H4 (cell line): ENCODE measurements around the gene RAI1. TPM values are rescaled to one million over a fixed set of nuclear protein-coding genes. Genes with fewer than 3 reads are reported as not detected.
A peak's percentile ranks its signal among the peaks of the same experiment; 100 is the strongest.

Source experiments
- DNase-seq: peaks from one replicate; pipeline ENCODE4 v3.0.0-alpha.2; 2015; ENCODE audit warnings: low spot score
- total RNA-seq: library from RNA; depleted of rRNA; stranded (reverse); fragments of >200 nt; shearing (Covaris generic); gene quantifications from 2 replicates; pipeline ENCODE4 v1.2.3, GENCODE V29; 2014

The RAI1 gene
- total RNA-seq, 1 experiment from 2014 or later, result 2.4 TPM

DNA sequence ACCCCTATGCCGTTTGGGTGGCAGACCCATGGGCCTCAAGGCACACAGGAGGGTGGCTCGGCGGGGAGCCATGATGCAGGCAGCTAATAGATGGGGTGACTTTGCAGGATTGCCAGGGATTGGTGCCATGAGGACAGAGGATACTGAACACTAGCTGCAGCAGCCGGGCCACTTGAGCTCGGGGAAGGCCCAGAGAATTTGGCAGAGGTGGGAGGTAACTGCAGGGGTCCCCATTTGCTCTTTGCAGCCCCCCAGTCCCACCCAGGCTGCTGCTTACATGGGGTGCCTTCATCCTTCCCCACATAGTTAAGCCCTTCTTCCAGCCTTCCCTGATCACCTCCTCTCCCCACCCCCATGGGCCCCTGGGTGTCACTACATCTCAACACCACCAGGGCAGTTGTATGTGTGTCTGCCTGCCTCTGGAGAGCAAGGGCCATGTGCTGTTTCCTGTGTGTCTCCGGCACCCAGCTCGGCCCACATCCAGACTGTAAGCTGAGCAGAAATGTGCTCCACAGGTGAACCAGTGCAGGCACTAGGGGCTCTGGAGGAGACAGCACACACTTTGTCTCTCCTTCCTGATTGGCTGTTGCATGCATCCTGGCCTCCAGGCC, 103.5 kb downstream of the RAI1 start:
- DNase-seq, result peak; percentile 23

DNA sequence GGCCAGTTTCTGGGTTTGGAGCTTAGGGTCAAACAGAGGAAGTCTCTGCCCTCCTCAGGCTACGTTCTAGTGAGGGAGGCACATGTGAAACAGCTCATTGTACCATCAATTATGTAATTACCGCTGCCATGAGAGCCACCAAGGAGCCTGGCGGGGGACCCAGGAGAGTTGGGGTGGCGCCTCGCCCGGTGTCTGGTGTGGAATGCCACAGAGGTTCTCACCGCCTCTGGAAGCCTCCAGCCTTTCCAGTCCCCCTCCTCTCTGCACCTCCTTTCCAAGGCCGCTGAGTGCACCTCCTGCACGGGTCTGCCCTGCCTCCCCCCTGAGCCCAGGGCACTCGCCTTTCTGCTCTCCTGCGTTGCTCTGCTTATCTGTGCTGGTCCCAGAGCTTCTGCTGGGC, 104.1 kb downstream of the RAI1 start:
- DNase-seq, result no peak

- DNase-seq, result no peak
These were observed 105.7 kb downstream of the RAI1 start for GRCh38 chr17:17786998-17787397.

- no peak for DNase-seq
These were observed 106.3 kb downstream of the RAI1 start for GRCh38 chr17:17787568-17787967.

GRCh38 chr17:17788967-17789366, 107.7 kb downstream of the RAI1 start:
- no peak for DNase-seq

GRCh38 chr17:17789410-17789809, 108.2 kb downstream of the RAI1 start:
- no peak for DNase-seq

GRCh38 chr17:17789828-17790636, 108.8 kb downstream of the RAI1 start:
- no peak for DNase-seq

DNA sequence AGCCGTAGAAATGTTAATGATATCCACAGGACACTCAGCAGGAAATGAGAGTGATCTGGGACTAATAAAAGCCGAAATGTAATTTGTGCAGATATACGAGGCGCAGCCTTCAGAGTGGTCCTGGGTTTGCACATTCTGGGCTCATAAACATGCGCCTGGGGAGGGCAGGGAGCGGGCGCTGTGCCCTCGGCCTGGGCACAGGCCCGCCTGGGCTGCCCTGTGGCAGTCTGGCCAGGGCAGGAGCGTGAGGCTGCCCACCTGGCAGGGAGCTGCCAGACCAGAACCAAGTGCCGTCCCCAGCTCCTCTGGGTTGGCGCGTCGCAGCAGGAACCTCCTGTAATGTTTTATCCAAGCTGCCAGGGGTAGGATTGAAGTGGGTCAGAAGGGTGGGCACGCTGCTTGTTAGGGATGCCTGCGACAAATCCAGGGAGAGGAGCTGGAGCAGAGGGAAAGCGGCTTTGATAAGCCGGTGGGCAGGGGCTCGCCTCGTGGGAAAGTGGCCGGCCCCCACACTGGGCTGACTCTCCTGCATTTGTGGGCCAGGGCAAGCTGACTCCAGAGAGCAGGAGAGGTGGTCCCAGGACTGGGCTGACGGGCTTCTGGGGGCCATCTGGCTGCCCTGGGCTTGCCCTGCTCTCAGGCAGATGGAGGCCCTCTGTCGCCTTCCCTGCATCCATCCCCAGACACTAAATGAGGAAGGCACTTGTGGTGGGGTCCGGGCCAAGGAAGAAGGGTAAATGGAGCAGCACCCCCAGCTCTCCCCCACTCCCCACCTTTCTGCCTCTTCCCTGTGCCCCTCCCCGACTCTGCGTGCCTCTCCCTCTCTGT, 109.6 kb downstream of the RAI1 start:
- DNase-seq, result no peak

- DNase-seq, result no peak
These were observed 110.8 kb downstream of the RAI1 start for GRCh38 chr17:17792037-17792550.

GRCh38 chr17:17792551-17793377, 111.5 kb downstream of the RAI1 start:
- DNase-seq, result no peak

DNA sequence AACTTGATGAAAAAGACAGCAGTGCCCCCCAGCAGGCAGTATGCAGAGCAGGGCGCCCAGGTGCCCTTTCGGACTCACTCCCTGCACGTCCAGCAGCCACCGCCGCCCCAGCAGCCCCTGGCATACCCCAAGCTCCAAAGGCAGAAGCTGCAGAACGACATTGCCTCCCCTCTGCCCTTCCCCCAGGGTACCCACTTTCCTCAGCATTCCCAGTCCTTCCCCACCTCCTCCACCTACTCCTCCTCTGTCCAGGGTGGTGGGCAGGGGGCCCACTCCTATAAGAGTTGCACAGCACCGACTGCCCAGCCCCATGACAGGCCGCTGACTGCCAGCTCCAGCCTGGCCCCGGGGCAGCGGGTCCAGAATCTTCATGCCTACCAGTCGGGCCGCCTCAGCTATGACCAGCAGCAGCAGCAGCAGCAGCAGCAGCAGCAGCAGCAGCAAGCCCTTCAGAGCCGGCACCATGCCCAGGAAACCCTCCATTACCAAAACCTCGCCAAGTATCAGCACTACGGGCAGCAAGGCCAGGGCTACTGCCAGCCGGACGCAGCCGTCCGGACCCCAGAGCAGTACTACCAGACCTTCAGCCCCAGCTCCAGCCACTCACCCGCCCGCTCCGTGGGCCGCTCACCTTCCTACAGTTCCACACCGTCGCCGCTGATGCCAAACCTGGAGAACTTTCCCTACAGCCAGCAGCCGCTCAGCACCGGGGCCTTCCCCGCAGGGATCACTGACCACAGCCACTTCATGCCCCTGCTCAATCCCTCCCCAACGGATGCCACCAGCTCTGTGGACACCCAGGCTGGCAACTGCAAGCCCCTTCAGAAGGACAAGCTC, 112.3 kb downstream of the RAI1 start:
- DNase-seq, result no peak

DNA sequence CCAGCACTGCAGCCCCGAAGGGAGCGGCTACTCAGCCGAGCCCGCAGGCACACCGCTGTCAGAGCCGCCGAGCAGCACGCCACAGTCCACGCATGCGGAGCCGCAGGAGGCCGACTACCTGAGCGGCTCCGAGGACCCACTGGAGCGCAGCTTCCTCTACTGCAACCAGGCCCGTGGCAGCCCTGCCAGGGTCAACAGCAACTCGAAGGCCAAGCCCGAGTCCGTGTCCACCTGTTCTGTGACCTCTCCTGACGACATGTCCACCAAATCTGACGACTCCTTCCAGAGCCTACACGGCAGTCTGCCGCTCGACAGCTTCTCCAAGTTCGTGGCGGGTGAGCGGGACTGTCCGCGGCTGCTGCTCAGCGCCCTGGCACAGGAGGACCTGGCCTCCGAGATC, 113.1 kb downstream of the RAI1 start:
- DNase-seq, result no peak

DNA sequence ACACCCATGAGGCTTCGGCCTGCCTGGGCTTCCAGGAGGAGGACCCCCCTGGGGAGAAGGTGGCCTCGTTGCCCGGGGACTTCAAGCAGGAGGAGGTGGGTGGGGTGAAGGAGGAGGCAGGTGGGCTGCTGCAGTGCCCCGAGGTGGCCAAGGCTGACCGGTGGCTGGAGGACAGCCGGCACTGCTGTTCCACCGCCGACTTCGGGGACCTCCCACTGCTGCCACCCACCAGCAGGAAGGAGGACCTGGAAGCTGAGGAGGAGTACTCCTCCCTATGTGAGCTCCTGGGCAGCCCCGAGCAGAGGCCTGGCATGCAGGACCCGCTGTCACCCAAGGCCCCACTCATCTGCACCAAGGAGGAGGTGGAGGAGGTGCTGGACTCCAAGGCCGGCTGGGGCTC, 114.0 kb downstream of the RAI1 start:
- DNase-seq, result no peak

- DNase-seq, result no peak
These were observed 114.9 kb downstream of the RAI1 start for GRCh38 chr17:17795946-17796786.

- DNase-seq, result no peak
These were observed 115.5 kb downstream of the RAI1 start for GRCh38 chr17:17796787-17797061.

- no peak for DNase-seq
These were observed 116.0 kb downstream of the RAI1 start for GRCh38 chr17:17797119-17797809.

- DNase-seq, result no peak
These were observed 116.8 kb downstream of the RAI1 start for GRCh38 chr17:17798010-17798556.

DNA sequence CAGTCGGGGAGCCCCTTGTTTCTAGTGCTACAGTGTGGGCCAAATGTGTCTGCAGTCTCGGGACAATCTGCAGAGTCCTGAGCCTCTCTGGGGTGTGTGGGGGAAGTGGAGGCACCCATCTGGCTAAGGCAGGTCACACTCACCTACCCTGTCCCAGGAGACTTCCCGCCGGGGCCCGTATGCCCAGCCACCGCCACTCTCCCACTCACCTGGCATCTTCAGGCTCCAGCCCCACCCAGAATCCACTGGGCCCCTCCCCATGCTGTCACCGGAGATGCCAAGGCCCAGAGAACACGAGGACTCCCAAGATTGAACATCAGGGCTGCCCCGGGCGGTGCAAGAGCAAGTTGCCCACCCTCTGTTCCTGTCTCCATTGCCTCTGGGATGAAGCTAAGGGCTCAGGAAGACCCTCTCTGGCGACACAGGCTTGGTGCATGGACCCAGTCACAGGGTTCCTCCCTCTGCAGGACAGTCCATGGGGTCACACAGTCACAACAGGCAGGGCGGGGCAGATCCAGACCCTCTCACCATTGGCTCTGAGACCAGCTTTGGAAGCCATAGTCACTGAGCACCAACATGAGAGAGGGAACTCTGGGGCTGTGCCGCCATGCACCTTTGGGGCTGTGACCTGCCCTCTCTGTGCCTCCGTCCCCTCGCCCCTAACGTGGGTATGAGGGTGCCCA, 117.5 kb downstream of the RAI1 start:
- no peak for DNase-seq
